Measurements from ENCODE around the gene ATXN7L1. TPM values are rescaled to one million over a fixed set of nuclear protein-coding genes. Genes with fewer than 3 reads are reported as not detected.
"Not testable (repeated sequence)": the region's sequence is repeated elsewhere in the genome, so short reads cannot be mapped to it uniquely, and the experiment has no call there.

Gene ATXN7L1
- total RNA-seq, 2 experiments from 2014 or later: 3.7 to 4.4 TPM

GRCh38 chr7:105857009-105857952 is 19.1 kb downstream of the ATXN7L1 start:
- H3K36me3 Mint-ChIP-seq: no peaks in the 10 kb centered on the region
- no peak overlapping the region for H3K4me3 Mint-ChIP-seq
- no peak overlapping the region for H3K27ac Mint-ChIP-seq
- DNase-seq: no peak
- peaks cover 35% of the 10 kb centered on the region for H3K4me1 Mint-ChIP-seq
- no peaks in the 10 kb centered on the region for H3K9me3 Mint-ChIP-seq
- H3K27me3 Mint-ChIP-seq: no peaks in the 10 kb centered on the region

DNA sequence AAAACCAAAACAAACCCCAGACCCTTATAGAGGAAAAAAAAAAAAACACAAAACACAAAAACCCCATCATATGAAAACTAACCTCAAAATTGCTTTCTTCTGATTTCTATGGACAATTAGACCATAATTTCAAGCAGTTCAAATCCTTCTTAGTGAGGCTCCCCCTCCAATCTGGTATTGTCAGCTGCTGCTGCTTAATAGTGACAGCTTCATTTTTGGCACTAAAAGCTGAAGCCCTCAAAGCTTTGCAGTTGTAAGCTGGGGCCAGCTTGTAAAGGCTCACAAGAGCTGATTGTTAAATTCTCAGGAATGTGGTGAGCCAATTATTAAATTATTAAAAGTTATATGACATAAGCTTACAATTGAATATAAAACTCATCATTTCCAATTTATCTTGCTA is 21.9 kb downstream of the ATXN7L1 start:
- no peak for DNase-seq
- Mint-ChIP-seq H3K27ac (no peak overlapping the region), H3K4me1 (peaks cover 55% of the 10 kb centered on the region), H3K36me3 (no peaks in the 10 kb centered on the region), H3K4me3 (no peak overlapping the region), H3K27me3 (no peaks in the 10 kb centered on the region), H3K9me3 (no peaks in the 10 kb centered on the region)

DNA sequence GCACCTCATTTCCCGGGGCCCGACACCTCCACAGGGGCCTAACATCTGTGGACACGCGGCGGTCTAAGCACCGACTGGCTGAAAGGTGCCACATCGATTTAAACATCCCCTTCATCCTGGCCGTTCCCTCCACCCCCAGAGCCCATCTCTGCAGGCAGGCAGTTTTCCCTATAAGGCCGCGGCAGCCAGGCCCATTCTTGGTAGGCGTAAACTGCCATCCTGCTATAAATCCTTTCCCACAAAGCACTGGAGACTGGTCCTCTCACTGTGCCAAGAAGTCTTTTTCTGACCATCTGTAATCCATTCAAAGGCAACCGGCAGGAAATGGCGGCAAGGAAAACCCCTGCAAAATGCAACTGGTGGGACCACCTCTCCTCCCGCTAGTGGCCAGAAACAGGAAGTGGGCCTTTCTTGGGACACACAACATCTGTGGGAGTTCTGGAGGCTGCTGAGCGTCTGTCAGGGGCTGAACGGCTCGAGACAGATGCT is 22.4 kb downstream of the ATXN7L1 start:
- no peak for DNase-seq
- no peak overlapping the region for H3K27ac Mint-ChIP-seq
- H3K36me3 Mint-ChIP-seq: peaks cover 1% of the 10 kb centered on the region
- H3K4me1 Mint-ChIP-seq: peaks cover 59% of the 10 kb centered on the region
- no peaks in the 10 kb centered on the region for H3K9me3 Mint-ChIP-seq
- no peaks in the 10 kb centered on the region for H3K27me3 Mint-ChIP-seq
- no peak overlapping the region for H3K4me3 Mint-ChIP-seq

- Mint-ChIP-seq H3K36me3 (peaks cover 5% of the 10 kb centered on the region), H3K4me3 (no peak overlapping the region), H3K9me3 (no peaks in the 10 kb centered on the region), H3K27ac (no peak overlapping the region), H3K4me1 (peaks cover 47% of the 10 kb centered on the region), H3K27me3 (no peaks in the 10 kb centered on the region)
- no peak for DNase-seq
Measured at GRCh38 chr7:105851064-105851463, 25.3 kb downstream of the ATXN7L1 start.

- Mint-ChIP-seq H3K27me3 (no peaks in the 10 kb centered on the region), H3K9me3 (peaks cover 3% of the 10 kb centered on the region), H3K36me3 (peaks cover 5% of the 10 kb centered on the region), H3K27ac (peak overlapping the region; percentile 80), H3K4me3 (no peak overlapping the region), H3K4me1 (peaks cover 44% of the 10 kb centered on the region)
- DNase-seq: peak; percentile 73
Measured at GRCh38 chr7:105849122-105849855, 27.1 kb downstream of the ATXN7L1 start.

DNA sequence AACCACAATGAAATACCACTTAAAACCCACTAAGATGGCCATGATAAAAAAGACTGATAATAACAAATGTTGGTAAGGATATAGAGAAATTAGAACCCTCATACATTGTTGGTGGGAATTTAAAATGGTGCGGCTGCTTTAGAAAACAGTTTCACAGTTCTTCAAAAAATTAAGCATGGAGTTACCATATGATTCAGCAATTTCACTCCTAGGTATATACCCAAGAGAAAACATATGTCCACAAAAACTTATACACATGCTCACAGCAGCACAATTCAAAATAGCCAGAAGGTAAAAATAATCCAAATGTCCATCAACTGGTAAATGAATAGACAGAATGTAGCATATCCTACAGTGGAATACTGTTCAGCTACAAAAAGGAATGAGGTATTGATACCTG is 30.0 kb downstream of the ATXN7L1 start:
- peaks cover 4% of the 10 kb centered on the region for H3K9me3 Mint-ChIP-seq
- H3K4me3 Mint-ChIP-seq: no peak overlapping the region
- no peak for DNase-seq
- H3K27ac Mint-ChIP-seq: no peak overlapping the region
- peaks cover 32% of the 10 kb centered on the region for H3K4me1 Mint-ChIP-seq
- no peaks in the 10 kb centered on the region for H3K27me3 Mint-ChIP-seq
- peaks cover 5% of the 10 kb centered on the region for H3K36me3 Mint-ChIP-seq

- H3K4me3 Mint-ChIP-seq, H3K27me3 Mint-ChIP-seq, H3K27ac Mint-ChIP-seq, DNase-seq, H3K9me3 Mint-ChIP-seq, H3K36me3 Mint-ChIP-seq: not testable (repeated sequence)
- H3K4me1 Mint-ChIP-seq: peaks cover 15% of the 10 kb centered on the region
Measured at GRCh38 chr7:105844681-105845080, 31.7 kb downstream of the ATXN7L1 start.

- Mint-ChIP-seq H3K4me3 (no peak overlapping the region), H3K9me3 (peaks cover 4% of the 10 kb centered on the region), H3K4me1 (no peaks in the 10 kb centered on the region), H3K36me3 (no peaks in the 10 kb centered on the region), H3K27me3 (no peaks in the 10 kb centered on the region), H3K27ac (no peak overlapping the region)
- DNase-seq: no peak
Measured at GRCh38 chr7:105841866-105842265, 34.5 kb downstream of the ATXN7L1 start.

GRCh38 chr7:105840981-105841749 is 35.2 kb downstream of the ATXN7L1 start:
- no peaks in the 10 kb centered on the region for H3K4me1 Mint-ChIP-seq

GRCh38 chr7:105839266-105839665 is 37.1 kb downstream of the ATXN7L1 start:
- Mint-ChIP-seq H3K4me3 (no peak overlapping the region), H3K27ac (no peak overlapping the region), H3K4me1 (no peaks in the 10 kb centered on the region), H3K27me3 (no peaks in the 10 kb centered on the region), H3K9me3 (peaks cover under 1% of the 10 kb centered on the region), H3K36me3 (no peaks in the 10 kb centered on the region)
- DNase-seq: no peak

More at GRCh38 chr7:105840981-105841749, 35.2 kb downstream of the ATXN7L1 start:
- Mint-ChIP-seq H3K9me3 (peaks cover 4% of the 10 kb centered on the region), H3K27ac (no peak overlapping the region), H3K36me3 (no peaks in the 10 kb centered on the region), H3K4me3 (no peak overlapping the region), H3K27me3 (no peaks in the 10 kb centered on the region)
- DNase-seq: no peak

GRCh38 chr7:105838627-105839231 is 37.7 kb downstream of the ATXN7L1 start:
- H3K4me1 Mint-ChIP-seq: no peaks in the 10 kb centered on the region
- H3K9me3 Mint-ChIP-seq: no peaks in the 10 kb centered on the region
- no peaks in the 10 kb centered on the region for H3K27me3 Mint-ChIP-seq
- no peak overlapping the region for H3K4me3 Mint-ChIP-seq
- DNase-seq: no peak
- no peaks in the 10 kb centered on the region for H3K36me3 Mint-ChIP-seq
- peak overlapping the region; percentile 21 for H3K27ac Mint-ChIP-seq

DNA sequence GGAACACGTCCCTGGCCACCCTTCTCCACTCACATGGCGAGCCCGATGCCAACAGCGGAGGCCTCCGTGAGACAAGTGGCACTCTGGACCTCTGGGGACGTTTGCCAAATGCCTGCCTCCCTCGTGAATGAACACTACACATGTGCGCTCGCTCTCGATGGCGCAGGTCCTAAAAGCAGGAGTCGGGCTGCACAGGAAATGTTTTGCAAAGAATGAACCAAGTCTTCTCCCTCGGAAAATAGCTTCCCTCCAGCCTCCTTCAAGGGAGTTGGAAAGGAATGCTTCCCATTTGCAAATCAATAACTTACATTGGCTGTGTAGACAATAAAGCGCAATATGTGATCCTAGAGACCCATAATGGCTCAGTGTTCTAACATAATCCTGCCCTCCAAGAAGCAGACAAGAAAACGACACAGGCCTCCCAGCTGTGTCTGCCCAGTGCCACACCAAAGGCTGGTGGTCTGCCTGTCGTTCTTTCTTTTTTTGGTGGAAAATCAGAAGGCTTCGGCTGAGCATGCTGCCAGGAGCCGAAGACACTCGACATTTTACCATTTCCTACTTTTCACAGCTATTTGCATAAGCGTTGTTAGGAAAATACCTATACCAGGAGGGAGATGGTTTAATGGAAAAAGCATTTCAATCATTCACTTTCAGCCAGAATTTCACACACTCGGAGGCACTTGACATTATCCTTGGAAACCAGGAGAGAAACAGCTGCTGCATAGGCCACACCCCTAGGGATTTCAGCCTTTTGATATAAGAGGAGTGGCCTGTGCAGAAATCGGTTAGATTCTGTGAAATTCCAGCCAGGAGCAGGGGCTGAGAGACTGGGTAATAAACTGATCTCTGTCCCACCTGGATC is 38.4 kb downstream of the ATXN7L1 start:
- DNase-seq: no peak
- no peak overlapping the region for H3K4me3 Mint-ChIP-seq
- H3K4me1 Mint-ChIP-seq: no peaks in the 10 kb centered on the region
- no peak overlapping the region for H3K27ac Mint-ChIP-seq
- H3K36me3 Mint-ChIP-seq: no peaks in the 10 kb centered on the region
- H3K27me3 Mint-ChIP-seq: no peaks in the 10 kb centered on the region
- no peaks in the 10 kb centered on the region for H3K9me3 Mint-ChIP-seq

GRCh38 chr7:105835441-105835840 is 41.0 kb downstream of the ATXN7L1 start:
- Mint-ChIP-seq H3K27me3 (no peaks in the 10 kb centered on the region), H3K27ac (no peak overlapping the region), H3K4me3 (no peak overlapping the region), H3K36me3 (no peaks in the 10 kb centered on the region), H3K4me1 (peaks cover 7% of the 10 kb centered on the region), H3K9me3 (no peaks in the 10 kb centered on the region)
- no peak for DNase-seq
